Gastrocnemius medialis (tissue), 4 donors: ENCODE measurements around the gene AATK. TPM values are rescaled to one million over a fixed set of nuclear protein-coding genes. Genes with fewer than 3 reads are reported as not detected.

Experiments
- ATAC-seq, 2 donors: fragments of 150-250 bp; one replicate each; pipeline ENCODE4 v1.9.1; 2016
- DNase-seq, 2 donors: peaks; one replicate each; pipeline ENCODE4 v3.0.0-alpha.2; 2019
- H3K27ac ChIP-seq, 4 donors: fragments of 200-600 bp; sonication (generic); 1 replicate in 1 of 4; 2 replicates in 3 of 4; pipeline ENCODE4 v1.5.1; 2016 to 2018; ENCODE audit warnings: mild to moderate bottlenecking in 2 of 4, moderate library complexity in 1 of 4
- H3K27me3 ChIP-seq, 3 donors: fragments of 200-600 bp; sonication (generic) in 2 of 3; 1 replicate in 1 of 3; 2 replicates in 2 of 3; pipeline versions ENCODE4 v1.5.1 to v1.6.0; 2016 to 2019; ENCODE audit warnings: mild to moderate bottlenecking in 1 of 3, moderate library complexity in 1 of 3
- H3K36me3 ChIP-seq, 2 donors: fragments of 200-600 bp; sonication (generic) in 1 of 2; one replicate each; pipeline ENCODE4 v1.5.1; 2017 to 2018
- H3K4me1 ChIP-seq, 2 donors: fragments of 200-600 bp; sonication (generic) in 1 of 2; one replicate each; pipeline ENCODE4 v1.5.1; 2016 to 2017; ENCODE audit warnings: mild to moderate bottlenecking in 2 of 2
- H3K4me3 ChIP-seq, 4 donors: fragments of 200-600 bp; sonication (generic) in 3 of 4; 1 replicate in 1 of 4; 2 replicates in 3 of 4; pipeline ENCODE4 v1.5.1; 2016 to 2019; ENCODE audit warnings: mild to moderate bottlenecking in 2 of 4
- H3K9me3 ChIP-seq, 3 donors: fragments of 200-600 bp; sonication (generic) in 2 of 3; 1 replicate in 1 of 3; 2 replicates in 2 of 3; pipeline ENCODE4 v1.5.1; 2016 to 2019
- POLR2A ChIP-seq, 2 donors: fragments of 450-650 bp; IDR thresholded peaks; one replicate each; pipeline ENCODE4 v1.6.1; 2017; ENCODE audit warnings: antibody characterized with exemption in 2 of 2, mild to moderate bottlenecking in 2 of 2, moderate library complexity in 2 of 2
- in situ Hi-C, 4 donors: fragments of 200-750 bp; cut with MboI; loops; one replicate each; pipeline versions ENCODE4 v1.15.0 to v1.8.0; 2017; ENCODE audit warnings: low sequenced_read_pairs in 4 of 4
- intact Hi-C: fragments of 100-400 bp; cut with DNase I; formaldehyde crosslinking; loops from one replicate; pipeline ENCODE4 v1.15.1; 2023; ENCODE audit warnings: low total_unique reads
- total RNA-seq, 4 donors: library from RNA; depleted of rRNA; stranded (reverse); fragments of >200 nt; gene quantifications; one replicate each; pipeline versions ENCODE4 v1.1.0 to v1.2.3, GENCODE V29; 2016
- TF ChIP-seq, protein P1 (sequence below), 5 experiments: fragments of 450-650 bp in 3 of 5; fragments of 200-600 bp in 2 of 5; sonication (generic) in 2 of 5; IDR thresholded peaks in 4 of 5; conservative IDR thresholded peaks in 1 of 5; 1 replicate in 4 of 5; 2 replicates in 1 of 5; pipeline ENCODE4 v1.5.1; 2016 to 2019; ENCODE audit warnings: antibody characterized with exemption in 5 of 5, mild to moderate bottlenecking in 3 of 5, moderate library complexity in 3 of 5

The AATK gene
- total RNA-seq, 4 donors from 2014 or later = 0.10 to 1.3 (median 0.80) TPM

DNA sequence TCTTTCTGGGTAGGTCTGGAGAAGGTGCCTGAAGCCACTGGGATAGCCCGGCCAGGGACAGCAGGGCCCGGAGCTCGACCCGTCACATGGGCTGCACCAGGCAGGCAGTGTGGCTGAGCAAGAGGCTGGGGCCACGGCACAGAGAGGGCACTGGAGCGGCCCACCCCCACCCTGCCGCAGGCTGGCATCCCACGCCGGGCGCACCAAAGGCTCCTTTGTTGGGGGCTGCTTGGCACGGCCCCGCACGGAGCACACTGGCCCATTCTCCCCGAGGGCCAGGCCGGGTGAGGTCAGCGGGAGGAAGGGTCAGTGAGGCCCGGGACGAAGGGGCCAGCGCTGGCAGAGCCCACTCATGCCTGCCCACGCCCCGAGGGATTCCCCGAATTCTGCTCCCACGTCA is 37.2 kb downstream of the AATK start:
- no peak for DNase-seq
- no peaks in the 10 kb centered on the region for H3K4me1 ChIP-seq
- no peak for TF ChIP-seq POLR2A (IDR thresholded peaks at IDR 0.05)
- TF ChIP-seq, protein P1, sequence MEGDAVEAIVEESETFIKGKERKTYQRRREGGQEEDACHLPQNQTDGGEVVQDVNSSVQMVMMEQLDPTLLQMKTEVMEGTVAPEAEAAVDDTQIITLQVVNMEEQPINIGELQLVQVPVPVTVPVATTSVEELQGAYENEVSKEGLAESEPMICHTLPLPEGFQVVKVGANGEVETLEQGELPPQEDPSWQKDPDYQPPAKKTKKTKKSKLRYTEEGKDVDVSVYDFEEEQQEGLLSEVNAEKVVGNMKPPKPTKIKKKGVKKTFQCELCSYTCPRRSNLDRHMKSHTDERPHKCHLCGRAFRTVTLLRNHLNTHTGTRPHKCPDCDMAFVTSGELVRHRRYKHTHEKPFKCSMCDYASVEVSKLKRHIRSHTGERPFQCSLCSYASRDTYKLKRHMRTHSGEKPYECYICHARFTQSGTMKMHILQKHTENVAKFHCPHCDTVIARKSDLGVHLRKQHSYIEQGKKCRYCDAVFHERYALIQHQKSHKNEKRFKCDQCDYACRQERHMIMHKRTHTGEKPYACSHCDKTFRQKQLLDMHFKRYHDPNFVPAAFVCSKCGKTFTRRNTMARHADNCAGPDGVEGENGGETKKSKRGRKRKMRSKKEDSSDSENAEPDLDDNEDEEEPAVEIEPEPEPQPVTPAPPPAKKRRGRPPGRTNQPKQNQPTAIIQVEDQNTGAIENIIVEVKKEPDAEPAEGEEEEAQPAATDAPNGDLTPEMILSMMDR (IDR thresholded peaks at IDR 0.05 in 4 of 5, conservative IDR thresholded peaks at IDR 0.05 in 1 of 5) = no peak
- in situ Hi-C loops (loop anchor here in 1 of 4 donors (25.0 kb wide), 1 partner anchor 109 kb away; the partner anchor contains the start of genes NDUFAF8 and TEPSIN), intact Hi-C loops (no loop called here)
- no peaks in the 10 kb centered on the region for H3K9me3 ChIP-seq
- no peak overlapping the region for H3K27ac ChIP-seq
- H3K36me3 ChIP-seq = no peaks in the 10 kb centered on the region
- H3K4me3 ChIP-seq = no peak overlapping the region
- ATAC-seq = no peak
- H3K27me3 ChIP-seq = peaks cover 0 to 5% (median 0%) of the 10 kb centered on the region in 3 donors

DNA sequence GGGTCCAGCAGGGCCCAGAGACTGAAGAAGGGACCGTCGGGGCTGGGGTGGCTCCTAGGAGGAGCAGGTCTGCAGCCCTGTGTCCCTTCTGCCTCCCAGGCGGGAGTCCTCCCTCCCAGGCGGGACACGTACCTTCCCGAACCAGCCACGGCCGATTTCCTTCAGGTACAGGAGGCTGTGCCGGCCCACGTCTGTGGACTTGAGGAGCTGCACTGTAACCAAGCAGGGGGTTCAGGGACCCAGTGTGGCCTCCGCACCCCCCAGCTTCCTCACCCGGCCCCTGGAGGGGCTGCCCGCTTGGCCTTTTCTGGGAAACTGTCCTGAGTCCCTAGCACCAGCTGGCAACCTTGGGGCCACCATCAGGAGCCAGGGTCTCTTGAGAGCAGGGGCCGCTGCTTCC is 37.7 kb downstream of the AATK start:
- in situ Hi-C loops (loop anchor here in 1 of 4 donors (25.0 kb wide), 1 partner anchor 109 kb away; the partner anchor contains the start of genes NDUFAF8 and TEPSIN), intact Hi-C loops (no loop called here)
- Histone ChIP-seq H3K9me3 (no peaks in the 10 kb centered on the region), H3K36me3 (no peaks in the 10 kb centered on the region), H3K4me3 (no peak overlapping the region), H3K27me3 (peaks cover 0 to 5% (median 0%) of the 10 kb centered on the region in 3 donors), H3K27ac (no peak overlapping the region), H3K4me1 (no peaks in the 10 kb centered on the region)
- ATAC-seq (no peak), DNase-seq (no peak)
- TF ChIP-seq, protein P1 (IDR thresholded peaks at IDR 0.05 in 4 of 5, conservative IDR thresholded peaks at IDR 0.05 in 1 of 5) = no peak
- no peak for TF ChIP-seq POLR2A (IDR thresholded peaks at IDR 0.05)

DNA sequence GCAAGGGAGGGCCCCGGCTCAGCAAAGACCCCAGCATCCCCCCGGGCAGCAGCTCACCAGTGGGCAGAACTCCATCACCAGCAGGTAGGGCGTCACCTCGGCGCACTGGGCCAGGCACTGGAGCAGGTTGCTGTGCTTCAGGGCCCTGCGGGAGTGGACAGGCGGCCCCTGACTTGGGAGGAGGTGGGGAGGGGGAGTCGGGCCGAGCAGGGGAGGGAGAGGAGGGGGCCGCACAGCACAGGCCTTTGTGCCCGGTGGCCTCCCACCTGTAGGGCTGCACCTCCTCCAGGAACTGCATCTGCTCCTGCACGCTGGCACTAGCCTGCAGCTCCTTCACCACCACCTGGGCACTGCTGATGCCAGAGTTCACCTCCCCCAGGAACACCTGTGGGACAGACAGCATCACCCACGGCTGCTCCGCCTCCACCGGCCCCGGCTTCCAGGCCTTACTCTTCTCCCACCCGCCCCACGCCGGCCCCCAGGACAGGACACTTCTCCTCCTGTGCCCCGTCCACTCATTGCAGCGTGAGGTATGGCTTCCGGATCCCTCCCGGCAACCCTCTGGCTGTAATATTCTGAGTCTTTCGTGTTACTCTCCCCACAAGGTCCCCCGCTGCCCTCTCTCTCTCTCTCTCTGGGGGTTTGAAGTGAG is 38.4 kb downstream of the AATK start:
- Histone ChIP-seq H3K27ac (no peak overlapping the region), H3K4me3 (no peak overlapping the region), H3K9me3 (no peaks in the 10 kb centered on the region), H3K36me3 (no peaks in the 10 kb centered on the region), H3K27me3 (peaks cover 0 to 5% (median 0%) of the 10 kb centered on the region in 3 donors), H3K4me1 (no peaks in the 10 kb centered on the region)
- DNase-seq (no peak), ATAC-seq (no peak)
- in situ Hi-C loops = loop anchor here in 1 of 4 donors (25.0 kb wide), 1 partner anchor 110 kb away; the partner anchor contains the start of genes NDUFAF8 and TEPSIN
- intact Hi-C loops = no loop called here
- TF ChIP-seq, protein P1 (IDR thresholded peaks at IDR 0.05 in 4 of 5, conservative IDR thresholded peaks at IDR 0.05 in 1 of 5) = no peak
- no peak for TF ChIP-seq POLR2A (IDR thresholded peaks at IDR 0.05)

DNA sequence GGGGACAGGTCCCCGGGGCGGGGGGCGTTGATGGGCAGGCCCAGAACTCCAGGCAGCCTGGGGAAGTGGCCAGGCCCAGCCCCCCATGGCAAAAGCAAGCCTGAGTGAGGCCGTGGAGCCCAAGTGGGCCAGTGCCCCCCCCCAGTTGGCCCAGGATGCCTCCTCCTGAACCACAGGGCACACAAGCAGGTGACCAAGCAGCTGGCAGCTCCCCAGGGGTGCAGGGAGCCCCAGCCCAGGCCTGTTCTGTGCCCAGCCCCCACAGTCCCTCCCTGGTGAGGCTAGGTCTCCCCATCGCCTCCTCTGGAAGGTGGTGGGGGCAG is 38.9 kb downstream of the AATK start:
- no peak overlapping the region for H3K4me3 ChIP-seq
- no peaks in the 10 kb centered on the region for H3K9me3 ChIP-seq
- TF ChIP-seq, protein P1 (IDR thresholded peaks at IDR 0.05 in 4 of 5, conservative IDR thresholded peaks at IDR 0.05 in 1 of 5) = no peak
- no peak for TF ChIP-seq POLR2A (IDR thresholded peaks at IDR 0.05)
- ATAC-seq = no peak
- no peaks in the 10 kb centered on the region for H3K36me3 ChIP-seq
- no peak for DNase-seq
- intact Hi-C loops (no loop called here), in situ Hi-C loops (loop anchor here in 1 of 4 donors (25.0 kb wide), 1 partner anchor 110 kb away; the partner anchor contains the start of genes NDUFAF8 and TEPSIN)
- H3K4me1 ChIP-seq = no peaks in the 10 kb centered on the region
- peaks cover 0 to 5% (median 0%) of the 10 kb centered on the region in 3 donors for H3K27me3 ChIP-seq
- no peak overlapping the region for H3K27ac ChIP-seq
